Measurements from ENCODE around the gene PLCB3.
A peak's percentile ranks its signal among the peaks of the same experiment; 100 is the strongest.

Gene PLCB3

DNA sequence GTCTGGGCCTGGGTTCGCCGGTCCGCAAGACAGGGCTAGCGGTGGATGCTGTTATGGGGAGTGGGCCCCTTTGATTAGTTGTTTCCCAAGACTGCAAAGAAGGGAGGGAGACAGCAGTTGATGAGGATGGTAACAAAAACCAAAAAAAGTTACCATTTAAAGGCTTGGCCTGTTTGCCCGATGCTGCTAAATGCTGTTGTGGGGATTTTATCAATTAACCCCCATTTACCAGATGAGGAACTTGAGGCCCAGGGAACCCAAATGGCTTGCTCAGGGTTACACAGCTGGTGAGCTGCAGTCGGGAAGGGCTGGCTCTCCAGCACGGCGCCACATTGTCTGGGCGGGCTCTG is 28.7 kb upstream of the PLCB3 start:
- DNase-seq: no peak

DNA sequence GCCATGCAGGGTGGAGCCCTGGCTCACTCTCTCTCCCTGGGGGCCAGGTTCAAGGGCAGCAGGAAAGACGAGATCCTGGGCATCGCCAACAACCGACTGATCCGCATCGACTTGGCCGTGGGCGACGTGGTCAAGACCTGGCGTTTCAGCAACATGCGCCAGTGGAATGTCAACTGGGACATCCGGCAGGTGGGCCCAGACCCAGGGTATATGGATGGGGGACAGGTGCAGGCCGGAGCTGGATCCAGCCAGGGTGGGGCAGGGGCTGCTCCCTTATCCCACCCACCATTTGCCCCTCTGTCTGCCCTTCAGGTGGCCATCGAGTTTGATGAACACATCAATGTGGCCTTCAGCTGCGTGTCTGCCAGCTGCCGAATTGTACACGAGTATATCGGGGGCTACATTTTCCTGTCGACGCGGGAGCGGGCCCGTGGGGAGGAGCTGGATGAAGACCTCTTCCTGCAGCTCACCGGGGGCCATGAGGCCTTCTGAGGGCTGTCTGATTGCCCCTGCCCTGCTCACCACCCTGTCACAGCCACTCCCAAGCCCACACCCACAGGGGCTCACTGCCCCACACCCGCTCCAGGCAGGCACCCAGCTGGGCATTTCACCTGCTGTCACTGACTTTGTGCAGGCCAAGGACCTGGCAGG is 28.2 kb upstream of the PLCB3 start:
- DNase-seq: no peak

DNA sequence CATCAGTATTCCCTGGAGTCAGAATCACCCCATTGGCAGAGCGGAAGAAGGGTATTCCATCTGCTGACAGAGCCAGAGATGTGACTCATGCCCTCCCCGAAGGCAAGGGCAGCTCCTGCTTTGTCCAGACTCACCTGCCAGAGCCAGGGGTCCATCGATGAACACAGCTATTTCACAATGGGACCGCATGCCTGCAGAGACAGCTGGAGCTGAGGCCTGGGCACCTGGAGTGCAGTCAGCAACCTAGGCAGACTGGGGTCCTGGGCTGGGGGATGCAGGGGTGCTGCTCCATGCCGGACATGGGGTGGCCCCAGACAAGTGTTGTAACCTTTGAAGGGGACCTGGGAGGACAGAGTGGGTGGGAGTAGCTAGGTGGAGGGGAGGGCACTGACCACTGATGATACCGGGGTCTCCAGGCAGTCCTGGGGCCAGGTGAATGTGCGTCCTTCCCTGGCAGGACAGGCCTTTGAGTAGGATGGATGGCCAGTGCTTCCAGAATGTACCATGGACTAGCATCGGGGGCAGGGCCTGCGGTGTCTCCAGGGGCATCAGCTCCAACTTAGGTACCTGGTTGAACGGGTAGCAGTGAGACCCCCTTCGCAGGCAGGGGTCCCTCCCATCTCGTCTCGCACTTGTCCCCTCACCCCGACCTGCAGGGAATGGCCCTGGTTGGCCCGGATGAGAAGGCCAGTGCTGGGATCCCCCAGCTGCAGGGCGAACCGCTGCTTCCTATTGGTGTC is 27.0 kb upstream of the PLCB3 start:
- DNase-seq: no peak

DNA sequence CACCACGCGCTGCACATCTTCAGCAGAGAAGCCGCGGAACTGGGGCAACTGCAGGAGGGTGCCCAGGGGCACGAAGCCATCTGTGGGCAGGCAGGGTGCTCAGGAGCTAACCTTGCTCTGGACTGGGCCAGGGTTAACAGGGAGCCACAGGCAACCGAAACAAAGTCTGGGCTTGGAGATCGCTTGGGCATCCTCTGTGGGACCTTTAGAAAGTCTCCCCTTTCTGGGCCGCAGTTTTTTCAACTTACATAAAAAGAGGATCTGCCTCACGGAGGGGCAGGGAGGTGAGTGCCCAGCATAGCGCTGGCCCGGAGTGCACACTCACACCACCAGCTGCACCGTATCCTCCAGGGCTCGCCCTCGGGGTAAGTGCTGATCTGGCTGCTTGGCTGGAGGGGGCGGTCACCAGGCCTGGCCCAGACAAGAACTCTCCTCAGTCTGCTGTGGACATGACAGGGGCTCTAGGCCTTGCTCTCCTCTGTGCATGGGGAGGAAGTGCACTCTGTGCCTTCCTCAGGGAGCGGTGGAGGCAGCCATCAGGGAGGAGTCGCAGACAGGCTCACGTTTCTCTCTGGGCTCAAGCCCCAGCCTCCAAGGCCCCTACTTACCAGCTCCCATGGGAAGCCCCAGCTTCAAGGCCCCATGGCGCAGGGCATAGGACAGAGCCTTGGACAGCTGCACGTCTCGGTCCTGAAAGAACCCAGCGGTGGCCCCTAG is 26.3 kb upstream of the PLCB3 start:
- peak; percentile 28 for DNase-seq

GRCh38 chr11:64225608-64226506 is 25.5 kb upstream of the PLCB3 start, which contains the start of the genes NUDT22 and TRPT1:
NUDT22 (plus strand) TSS chr11:64226274; CDS start chr11:64226653, 379 bp downstream.
TRPT1 (minus strand) TSS chr11:64226186; CDS start chr11:64225860, 326 bp downstream.
- peak; percentile 97 for DNase-seq

GRCh38 chr11:64226507-64227051 is 24.8 kb upstream of the PLCB3 start:
- DNase-seq: peak; percentile 70

DNA sequence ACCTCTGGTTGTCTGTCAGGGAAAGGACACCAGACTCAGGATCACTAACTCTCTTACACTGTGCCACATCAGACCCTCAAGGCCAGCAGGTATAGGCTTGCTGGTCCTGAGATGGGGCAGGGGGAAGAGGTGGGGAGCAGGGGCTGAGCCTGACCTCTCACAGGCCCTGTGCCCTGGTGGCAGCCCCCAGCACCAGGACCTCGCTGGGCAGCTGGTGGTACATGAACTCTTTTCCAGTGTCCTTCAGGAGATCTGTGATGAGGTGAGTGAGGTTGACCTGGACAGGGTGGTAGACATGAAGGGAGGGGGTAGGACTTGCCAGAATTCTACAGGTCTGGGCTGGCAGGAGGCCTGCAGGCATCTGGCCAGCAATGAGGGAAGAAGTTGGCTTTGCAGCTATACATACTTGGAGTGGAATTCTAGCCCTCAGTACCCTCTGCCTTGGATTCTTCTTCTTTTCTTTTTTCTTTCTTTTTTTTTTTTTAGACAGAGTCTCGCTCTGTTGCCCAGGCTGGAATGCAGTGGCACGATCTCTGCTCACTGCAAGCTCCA is 23.8 kb upstream of the PLCB3 start:
- DNase-seq: no peak

DNA sequence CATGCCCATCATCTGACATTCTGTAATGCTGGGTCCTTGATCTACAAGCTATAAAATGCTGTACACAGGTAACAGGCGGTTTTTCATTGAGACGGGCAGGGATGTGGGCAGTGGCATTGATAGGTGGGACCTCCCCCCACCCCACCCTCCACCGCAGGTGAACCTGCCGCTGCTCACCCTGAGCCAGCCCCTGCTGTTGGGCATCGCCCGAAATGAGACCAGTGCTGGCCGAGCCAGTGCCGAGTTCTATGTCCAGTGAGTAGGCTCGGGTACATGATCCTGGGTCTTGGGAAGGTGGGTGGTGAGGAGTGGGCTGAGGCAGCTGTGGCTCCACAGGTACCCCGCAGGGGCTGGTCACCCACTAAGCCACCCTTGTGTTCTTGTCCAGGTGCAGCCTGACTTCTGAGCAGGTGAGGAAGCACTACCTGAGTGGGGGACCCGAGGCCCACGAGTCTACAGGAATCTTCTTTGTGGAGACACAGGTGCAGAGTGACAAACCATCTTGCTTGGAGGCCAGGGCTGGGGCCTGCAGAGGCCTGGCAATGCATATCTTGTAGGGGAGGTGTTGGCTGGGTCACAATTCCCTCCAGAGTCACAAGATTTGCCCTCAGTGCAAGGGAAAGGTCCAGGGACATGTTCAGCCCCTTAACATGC is 22.1 kb upstream of the PLCB3 start:
- DNase-seq: no peak

- no peak for DNase-seq
Measured at GRCh38 chr11:64229744-64230170, 21.6 kb upstream of the PLCB3 start.

DNA sequence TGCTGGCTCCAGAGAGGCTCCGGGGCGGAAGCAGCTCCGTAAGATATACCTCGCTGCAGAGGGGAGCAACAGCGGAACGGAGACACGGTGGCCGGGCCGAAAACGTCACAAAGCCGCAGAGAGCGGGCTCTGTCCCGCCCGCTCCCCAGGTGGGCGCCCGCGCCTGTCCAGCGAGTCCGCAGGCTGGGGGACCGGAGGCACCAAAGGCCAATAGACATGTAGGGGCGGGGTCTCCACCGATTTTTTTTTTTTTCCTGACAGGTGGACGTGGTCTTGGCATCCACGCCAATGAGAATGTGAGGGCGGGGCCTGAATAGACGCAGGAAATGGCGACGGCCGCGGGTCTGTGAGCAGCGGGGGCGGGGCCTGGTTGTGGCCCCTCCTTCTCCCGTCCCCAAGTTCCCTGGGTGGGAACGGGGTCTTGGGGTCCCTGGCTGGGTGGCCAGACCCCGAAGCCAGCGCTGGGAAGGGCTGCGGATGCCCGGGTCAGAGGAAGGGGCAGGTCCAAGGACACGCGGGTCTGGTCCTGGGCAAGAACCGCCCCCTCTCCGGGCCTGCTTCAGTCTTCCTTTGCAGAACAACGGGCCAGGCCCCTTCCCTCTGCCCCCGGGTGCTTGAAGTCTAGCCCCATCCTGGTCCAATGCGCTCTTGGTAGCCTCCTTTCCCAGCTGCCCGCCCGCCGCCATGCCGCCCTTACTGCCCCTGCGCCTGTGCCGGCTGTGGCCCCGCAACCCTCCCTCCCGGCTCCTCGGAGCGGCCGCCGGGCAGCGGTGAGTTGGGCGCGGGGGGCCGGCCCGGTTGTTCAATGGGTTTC is 21.0 kb upstream of the PLCB3 start, which contains the start of gene DNAJC4:
DNAJC4 (plus strand) TSS at position 378 of the 814 bp plus-strand sequence; CDS start at position 685, 307 bp downstream.
- peak; percentile 92 for DNase-seq

GRCh38 chr11:64230985-64231365 is 20.4 kb upstream of the PLCB3 start:
- DNase-seq: no peak

GRCh38 chr11:64231546-64231945 is 19.8 kb upstream of the PLCB3 start:
- no peak for DNase-seq

DNA sequence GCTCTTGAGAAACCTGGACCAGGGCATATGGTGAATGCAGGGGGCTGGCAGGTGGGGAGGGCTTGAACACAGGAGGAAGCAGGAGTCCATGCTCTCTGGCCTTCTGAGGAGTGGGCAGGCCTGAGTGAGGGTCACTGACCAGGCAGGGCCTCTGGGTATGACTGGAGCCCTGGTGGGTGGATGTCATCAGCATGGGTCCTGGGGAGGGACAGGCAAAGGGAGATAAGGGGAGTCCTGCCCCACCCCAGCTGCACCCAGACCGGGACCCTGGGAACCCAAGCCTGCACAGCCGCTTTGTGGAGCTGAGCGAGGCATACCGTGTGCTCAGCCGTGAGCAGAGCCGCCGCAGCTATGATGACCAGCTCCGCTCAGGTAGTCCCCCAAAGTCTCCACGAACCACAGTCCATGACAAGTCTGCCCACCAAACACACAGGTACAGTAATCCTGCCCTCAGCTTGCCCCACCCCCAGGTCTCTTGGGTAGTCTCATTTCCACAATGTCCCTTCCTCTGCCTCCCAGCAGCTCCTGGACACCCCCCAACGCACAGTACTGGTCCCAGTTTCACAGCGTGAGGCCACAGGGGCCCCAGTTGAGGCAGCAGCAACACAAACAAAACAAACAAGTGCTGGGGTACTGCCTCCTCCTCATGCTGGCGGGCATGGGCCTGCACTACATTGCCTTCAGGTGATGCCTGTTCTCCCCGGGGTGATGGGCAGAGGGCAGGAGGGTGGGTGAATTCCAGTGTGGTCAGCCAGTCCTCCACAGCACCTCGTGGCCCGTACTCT is 19.0 kb upstream of the PLCB3 start:
- DNase-seq: no peak

- no peak for DNase-seq
Measured at GRCh38 chr11:64232967-64233315, 18.4 kb upstream of the PLCB3 start.

GRCh38 chr11:64233913-64234586 is 17.3 kb upstream of the PLCB3 start, which contains the start of gene VEGFB:
VEGFB (plus strand) TSS chr11:64234584; CDS start chr11:64234834, 250 bp downstream.
- peak; percentile 68 for DNase-seq

- DNase-seq: peak; percentile 59
Measured at GRCh38 chr11:64234647-64235379, 16.5 kb upstream of the PLCB3 start.

GRCh38 chr11:64235437-64236161 is 15.7 kb upstream of the PLCB3 start:
- no peak for DNase-seq

Data from activated CD4-positive, alpha-beta T cell treated with anti-CD3 and anti-CD28 coated beads for 48 hours (primary cell).